K562 (cell line): Measurements from ENCODE around the gene COL26A1. TPM values are rescaled to one million over a fixed set of nuclear protein-coding genes. Genes with fewer than 3 reads are reported as not detected.

Source experiments
- ATAC-seq: fragments of 200-7000 bp; cut with Tn5 transposase; 3 replicates; pipeline ENCODE4 v1.9.1; 2020; ENCODE audit warnings: moderate library complexity
- BruUV-seq: library from RNA; stranded (reverse); fragments of 400-500 nt; replicated peaks from 2 replicates; lab custom pipeline; 2021; lab: Mats Ljungman, UMichigan
- CTCF ChIA-PET: fragments of 300-600 bp; formaldehyde crosslinking; extraction: SDS; loops from one replicate; lab custom pipeline; 2021; ENCODE audit warnings: low intra/inter-chr PET ratio; lab: Yijun Ruan, JAX
- POLR2A ChIA-PET: fragments of 300-600, 350-650 bp; sonication (Branson Sonifier 250); formaldehyde crosslinking; extraction: SDS; loops from one replicate; lab custom pipeline; 2021; ENCODE audit warnings: antibody characterized with exemption, inconsistent platforms; lab: Yijun Ruan, JAX
- DNase-seq, 4 experiments: peaks; one replicate each; pipeline versions ENCODE4 v3.0.0 to v3.0.0-alpha.2; 2011 to 2018; ENCODE audit warnings: low spot score in 3 of 4, mixed read lengths in 3 of 4; ENCODE audit errors: extremely low read depth in 1 of 4
- FAIRE-seq: peaks from 2 replicates; lab custom pipeline; 2011; peaks lifted over from hg19 to GRCh38; lab: Jason Lieb, UNC
- H2AFZ ChIP-seq: 2 replicates; pipeline ENCODE4 v1.6.0; 2011; ENCODE audit warnings: low read depth, low read length, control low read depth, inconsistent platforms
- H3K27ac ChIP-seq: fragments of 200-600 bp; 3 replicates; pipeline ENCODE4 v1.8.0; 2011; ENCODE audit warnings: low read depth, mild to moderate bottlenecking, control low read depth, inconsistent platforms, low read length, moderate library complexity, mixed read lengths; ENCODE audit errors: extremely low read depth
- H3K27me3 ChIP-seq, 2 experiments: fragments of 300-600 bp in 1 of 2; 2 replicates in 1 of 2; 3 replicates in 1 of 2; pipeline versions ENCODE4 v1.6.0 to v1.8.0; 2011; ENCODE audit warnings: inconsistent platforms in 2 of 2, low read length in 2 of 2, mild to moderate bottlenecking in 1 of 2, mixed read lengths in 1 of 2, moderate library complexity in 1 of 2; ENCODE audit not compliant: control insufficient read depth in 2 of 2, insufficient read depth in 2 of 2
- H3K36me3 ChIP-seq: fragments of 300-600 bp; 3 replicates; pipeline ENCODE4 v1.8.0; 2011; ENCODE audit warnings: mild to moderate bottlenecking, low read length, inconsistent platforms; ENCODE audit not compliant: control insufficient read depth, insufficient read depth
- H3K4me1 ChIP-seq, 2 experiments: fragments of 200-600 bp in 1 of 2; replicated peaks in 1 of 2; 2 replicates in 1 of 2; 3 replicates in 1 of 2; pipeline versions ENCODE4 v1.5.1 to v1.8.0; 2011; ENCODE audit warnings: inconsistent platforms in 2 of 2, low read length in 2 of 2, mild to moderate bottlenecking in 1 of 2, mixed read lengths in 1 of 2, moderate library complexity in 1 of 2; ENCODE audit not compliant: control insufficient read depth in 2 of 2, insufficient read depth in 2 of 2
- H3K4me2 ChIP-seq: 2 replicates; pipeline ENCODE4 v1.6.1; 2011; ENCODE audit warnings: low read length, control low read depth, inconsistent platforms, mixed read lengths; ENCODE audit not compliant: insufficient read depth
- H3K4me3 ChIP-seq: fragments of 200-600 bp; sonication (generic), shearing (Covaris generic); 2 replicates; pipeline ENCODE4 v1.5.1; 2016; ENCODE audit warnings: control low read depth, inconsistent platforms
- H3K79me2 ChIP-seq: fragments of 200-600 bp; 3 replicates; pipeline ENCODE4 v1.8.0; 2011; ENCODE audit warnings: low read length, inconsistent platforms; ENCODE audit not compliant: control insufficient read depth, insufficient read depth
- H3K9ac ChIP-seq, 2 experiments: 2 replicates each; pipeline versions ENCODE4 v1.6.0 to v1.6.1; 2011; ENCODE audit warnings: low read depth in 2 of 2, low read length in 2 of 2, control low read depth in 1 of 2, inconsistent platforms in 1 of 2, mild to moderate bottlenecking in 1 of 2, mixed read lengths in 1 of 2; ENCODE audit not compliant: insufficient read depth in 1 of 2
- H3K9me1 ChIP-seq: one replicate; pipeline ENCODE4 v1.6.0; 2011; ENCODE audit warnings: inconsistent platforms, mild to moderate bottlenecking, low read length, moderate library complexity; ENCODE audit not compliant: control insufficient read depth, insufficient read depth
- H3K9me3 ChIP-seq: replicated peaks from 2 replicates; pipeline ENCODE4 v1.5.1; 2011; ENCODE audit warnings: low read depth, low read length, inconsistent platforms; ENCODE audit not compliant: control insufficient read depth, insufficient read depth
- H4K20me1 ChIP-seq: replicated peaks from 2 replicates; pipeline ENCODE4 v1.6.1; 2011; ENCODE audit warnings: low read length, inconsistent platforms, mixed read lengths; ENCODE audit not compliant: control insufficient read depth, insufficient read depth
- PHF8 ChIP-seq: fragments of 200-600 bp; sonication (generic); IDR thresholded peaks from 2 replicates; pipeline ENCODE4 v1.6.1; 2012; ENCODE audit warnings: mixed run types, mild to moderate bottlenecking, inconsistent platforms, low read length, moderate library complexity, borderline replicate concordance
- TAF9B ChIP-seq: fragments of 450-650 bp; IDR thresholded peaks from 2 replicates; pipeline ENCODE4 v1.6.1; 2018; ENCODE audit warnings: mild to moderate bottlenecking; ENCODE audit not compliant: partially characterized antibody
- ZNF274 ChIP-seq: IDR thresholded peaks from 2 replicates; pipeline ENCODE4 v1.6.1; 2011; ENCODE audit warnings: low read depth, mild to moderate bottlenecking, low read length, moderate library complexity, borderline replicate concordance
- WGBS: fragments of 100-300 bp; shearing (Covaris generic); methylation state at CpG from one replicate; pipeline ENCODE4 v1.1.6; 2016; ENCODE audit warnings: low coverage, mixed read lengths; ENCODE audit not compliant: insufficient coverage; ENCODE audit errors: missing lambda C conversion rate; 5-methylcytosine and 5-hydroxymethylcytosine counted together
- in situ Hi-C: fragments of 300-500 bp; cut with MboI; formaldehyde crosslinking; loops from 4 replicates; pipeline ENCODE4 v1.15.0; 2018; ENCODE audit warnings: inconsistent platforms, mixed read lengths
- intact Hi-C: fragments of 100-400 bp; cut with micrococcal nuclease; formaldehyde crosslinking; loops from 2 replicates; pipeline ENCODE4 v1.14.2; 2022
- polyA plus RNA-seq, 8 experiments: library from polyadenylated mRNA; depleted of rRNA in 4 of 8; stranded (reverse) in 5 of 8; unstranded in 3 of 8; fragments of >200 nt; fragmentation: Nextera tagmentation in 2 of 8; fragmentation: Illumina TruSeq in 1 of 8; extraction: Ambion mirVana in 2 of 8; extraction: Trizol in 1 of 8; gene quantifications; 2 replicates each; pipeline versions ENCODE4 v1.2.1 to v1.2.3, GENCODE V29; 2011 to 2014; ENCODE audit warnings: inconsistent platforms in 1 of 8, missing spikeins in 1 of 8
- total RNA-seq, 7 experiments: library from RNA; depleted of rRNA in 6 of 7; stranded (reverse); fragments of >200 nt in 6 of 7; fragmentation: Illumina TruSeq in 2 of 7; extraction: Trizol in 2 of 7; gene quantifications; 2 replicates each; pipeline versions ENCODE4 v1.2.1 to v1.2.3, GENCODE V29; 2011 to 2021; ENCODE audit warnings: low replicate concordance in 1 of 7
- TF ChIP-seq, protein P1 (sequence below): fragments of 450-650 bp; IDR thresholded peaks from 2 replicates; pipeline ENCODE4 v1.7.1; 2018; ENCODE audit warnings: mild to moderate bottlenecking, low read depth; ENCODE audit not compliant: partially characterized antibody
- TF ChIP-seq, protein P2 (sequence below): fragments of 450-650 bp; IDR thresholded peaks from 2 replicates; pipeline ENCODE4 v1.6.1; 2018; ENCODE audit not compliant: partially characterized antibody
- TF ChIP-seq, protein P3 (sequence below): fragments of 250-450 bp; sonication (Bioruptor Pico); IDR thresholded peaks from 2 replicates; pipeline ENCODE4 v1.4.0; 2020; ENCODE audit warnings: mild to moderate bottlenecking, moderate library complexity
- TF ChIP-seq, protein P4 (sequence below): sonication (generic); formaldehyde crosslinking; IDR thresholded peaks from 2 replicates; pipeline ENCODE4 v1.8.1; 2022; ENCODE audit warnings: missing genetic modification reagents

The COL26A1 gene
- total and polyA plus RNA-seq, 9 of the 15 experiments (the other 6 are each of a cell fraction or from before 2014, with no cell fraction given) = 0.04 to 0.39 (median 0.07) TPM; not detected in 5

DNA sequence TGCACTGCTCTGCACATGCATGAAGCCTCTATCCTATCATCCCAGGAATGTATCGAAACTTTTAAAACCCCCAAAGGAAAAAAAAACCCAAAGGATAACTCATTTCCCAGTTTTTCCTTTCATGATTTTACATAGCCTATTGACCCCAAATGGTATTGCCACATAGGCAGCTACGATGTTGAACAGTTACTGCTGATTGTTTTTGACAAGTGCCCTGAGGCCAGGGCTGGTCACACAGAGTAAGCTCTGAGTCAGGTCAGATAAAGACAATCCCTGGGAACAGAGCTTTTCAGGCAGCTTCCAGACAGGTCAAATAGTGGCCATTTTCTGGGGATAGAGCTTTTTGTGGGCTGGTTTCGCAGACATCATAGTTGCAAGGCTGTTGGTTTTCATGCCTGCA is 214.3 kb downstream of the COL26A1 start:
- in situ Hi-C loops (no loop called here), intact Hi-C loops (no loop called here)
- WGBS = 6% methylated on average over 3 of the region's 3 CpGs
- Histone ChIP-seq H3K27ac (no peak overlapping the region), H3K9me1 (no peaks in the 10 kb centered on the region), H3K36me3 (no peaks in the 10 kb centered on the region), H3K79me2 (no peaks in the 10 kb centered on the region), H2AFZ (no peak overlapping the region), H3K27me3 (peaks cover 2 to 12% of the 10 kb centered on the region in 2 experiments; a peak in 3 of 5 replicates), H4K20me1 (no peaks in the 10 kb centered on the region), H3K4me2 (no peak overlapping the region), H3K9me3 (no peaks in the 10 kb centered on the region), H3K9ac (no peak overlapping the region), H3K4me1 (no peaks in the 10 kb centered on the region), H3K4me3 (no peak overlapping the region)
- FAIRE-seq = no peak
- ATAC-seq = no peak
- DNase-seq = no peak
- ChIA-PET POLR2A (no interaction called here), CTCF (no interaction called here)
- no TSS peak for BruUV-seq
- TF ChIP-seq, protein P1, sequence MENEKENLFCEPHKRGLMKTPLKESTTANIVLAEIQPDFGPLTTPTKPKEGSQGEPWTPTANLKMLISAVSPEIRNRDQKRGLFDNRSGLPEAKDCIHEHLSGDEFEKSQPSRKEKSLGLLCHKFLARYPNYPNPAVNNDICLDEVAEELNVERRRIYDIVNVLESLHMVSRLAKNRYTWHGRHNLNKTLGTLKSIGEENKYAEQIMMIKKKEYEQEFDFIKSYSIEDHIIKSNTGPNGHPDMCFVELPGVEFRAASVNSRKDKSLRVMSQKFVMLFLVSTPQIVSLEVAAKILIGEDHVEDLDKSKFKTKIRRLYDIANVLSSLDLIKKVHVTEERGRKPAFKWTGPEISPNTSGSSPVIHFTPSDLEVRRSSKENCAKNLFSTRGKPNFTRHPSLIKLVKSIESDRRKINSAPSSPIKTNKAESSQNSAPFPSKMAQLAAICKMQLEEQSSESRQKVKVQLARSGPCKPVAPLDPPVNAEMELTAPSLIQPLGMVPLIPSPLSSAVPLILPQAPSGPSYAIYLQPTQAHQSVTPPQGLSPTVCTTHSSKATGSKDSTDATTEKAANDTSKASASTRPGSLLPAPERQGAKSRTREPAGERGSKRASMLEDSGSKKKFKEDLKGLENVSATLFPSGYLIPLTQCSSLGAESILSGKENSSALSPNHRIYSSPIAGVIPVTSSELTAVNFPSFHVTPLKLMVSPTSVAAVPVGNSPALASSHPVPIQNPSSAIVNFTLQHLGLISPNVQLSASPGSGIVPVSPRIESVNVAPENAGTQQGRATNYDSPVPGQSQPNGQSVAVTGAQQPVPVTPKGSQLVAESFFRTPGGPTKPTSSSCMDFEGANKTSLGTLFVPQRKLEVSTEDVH = no peak
- TF ChIP-seq TAF9B (no peak), PHF8 (no peak), ZNF274 (no peak)
- TF ChIP-seq, protein P2, sequence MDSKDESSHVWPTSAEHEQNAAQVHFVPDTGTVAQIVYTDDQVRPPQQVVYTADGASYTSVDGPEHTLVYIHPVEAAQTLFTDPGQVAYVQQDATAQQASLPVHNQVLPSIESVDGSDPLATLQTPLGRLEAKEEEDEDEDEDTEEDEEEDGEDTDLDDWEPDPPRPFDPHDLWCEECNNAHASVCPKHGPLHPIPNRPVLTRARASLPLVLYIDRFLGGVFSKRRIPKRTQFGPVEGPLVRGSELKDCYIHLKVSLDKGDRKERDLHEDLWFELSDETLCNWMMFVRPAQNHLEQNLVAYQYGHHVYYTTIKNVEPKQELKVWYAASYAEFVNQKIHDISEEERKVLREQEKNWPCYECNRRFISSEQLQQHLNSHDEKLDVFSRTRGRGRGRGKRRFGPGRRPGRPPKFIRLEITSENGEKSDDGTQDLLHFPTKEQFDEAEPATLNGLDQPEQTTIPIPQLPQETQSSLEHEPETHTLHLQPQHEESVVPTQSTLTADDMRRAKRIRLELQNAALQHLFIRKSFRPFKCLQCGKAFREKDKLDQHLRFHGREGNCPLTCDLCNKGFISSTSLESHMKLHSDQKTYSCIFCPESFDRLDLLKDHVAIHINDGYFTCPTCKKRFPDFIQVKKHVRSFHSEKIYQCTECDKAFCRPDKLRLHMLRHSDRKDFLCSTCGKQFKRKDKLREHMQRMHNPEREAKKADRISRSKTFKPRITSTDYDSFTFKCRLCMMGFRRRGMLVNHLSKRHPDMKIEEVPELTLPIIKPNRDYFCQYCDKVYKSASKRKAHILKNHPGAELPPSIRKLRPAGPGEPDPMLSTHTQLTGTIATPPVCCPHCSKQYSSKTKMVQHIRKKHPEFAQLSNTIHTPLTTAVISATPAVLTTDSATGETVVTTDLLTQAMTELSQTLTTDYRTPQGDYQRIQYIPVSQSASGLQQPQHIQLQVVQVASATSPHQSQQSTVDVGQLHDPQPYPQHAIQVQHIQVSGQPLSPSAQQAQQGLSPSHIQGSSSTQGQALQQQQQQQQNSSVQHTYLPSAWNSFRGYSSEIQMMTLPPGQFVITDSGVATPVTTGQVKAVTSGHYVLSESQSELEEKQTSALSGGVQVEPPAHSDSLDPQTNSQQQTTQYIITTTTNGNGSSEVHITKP = no peak
- TF ChIP-seq, protein P3, sequence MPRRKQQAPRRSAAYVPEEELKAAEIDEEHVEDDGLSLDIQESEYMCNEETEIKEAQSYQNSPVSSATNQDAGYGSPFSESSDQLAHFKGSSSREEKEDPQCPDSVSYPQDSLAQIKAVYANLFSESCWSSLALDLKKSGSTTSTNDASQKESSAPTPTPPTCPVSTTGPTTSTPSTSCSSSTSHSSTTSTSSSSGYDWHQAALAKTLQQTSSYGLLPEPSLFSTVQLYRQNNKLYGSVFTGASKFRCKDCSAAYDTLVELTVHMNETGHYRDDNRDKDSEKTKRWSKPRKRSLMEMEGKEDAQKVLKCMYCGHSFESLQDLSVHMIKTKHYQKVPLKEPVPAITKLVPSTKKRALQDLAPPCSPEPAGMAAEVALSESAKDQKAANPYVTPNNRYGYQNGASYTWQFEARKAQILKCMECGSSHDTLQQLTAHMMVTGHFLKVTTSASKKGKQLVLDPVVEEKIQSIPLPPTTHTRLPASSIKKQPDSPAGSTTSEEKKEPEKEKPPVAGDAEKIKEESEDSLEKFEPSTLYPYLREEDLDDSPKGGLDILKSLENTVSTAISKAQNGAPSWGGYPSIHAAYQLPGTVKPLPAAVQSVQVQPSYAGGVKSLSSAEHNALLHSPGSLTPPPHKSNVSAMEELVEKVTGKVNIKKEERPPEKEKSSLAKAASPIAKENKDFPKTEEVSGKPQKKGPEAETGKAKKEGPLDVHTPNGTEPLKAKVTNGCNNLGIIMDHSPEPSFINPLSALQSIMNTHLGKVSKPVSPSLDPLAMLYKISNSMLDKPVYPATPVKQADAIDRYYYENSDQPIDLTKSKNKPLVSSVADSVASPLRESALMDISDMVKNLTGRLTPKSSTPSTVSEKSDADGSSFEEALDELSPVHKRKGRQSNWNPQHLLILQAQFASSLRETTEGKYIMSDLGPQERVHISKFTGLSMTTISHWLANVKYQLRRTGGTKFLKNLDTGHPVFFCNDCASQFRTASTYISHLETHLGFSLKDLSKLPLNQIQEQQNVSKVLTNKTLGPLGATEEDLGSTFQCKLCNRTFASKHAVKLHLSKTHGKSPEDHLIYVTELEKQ (CRISPR knock-in tag) = no peak
- TF ChIP-seq, protein P4, sequence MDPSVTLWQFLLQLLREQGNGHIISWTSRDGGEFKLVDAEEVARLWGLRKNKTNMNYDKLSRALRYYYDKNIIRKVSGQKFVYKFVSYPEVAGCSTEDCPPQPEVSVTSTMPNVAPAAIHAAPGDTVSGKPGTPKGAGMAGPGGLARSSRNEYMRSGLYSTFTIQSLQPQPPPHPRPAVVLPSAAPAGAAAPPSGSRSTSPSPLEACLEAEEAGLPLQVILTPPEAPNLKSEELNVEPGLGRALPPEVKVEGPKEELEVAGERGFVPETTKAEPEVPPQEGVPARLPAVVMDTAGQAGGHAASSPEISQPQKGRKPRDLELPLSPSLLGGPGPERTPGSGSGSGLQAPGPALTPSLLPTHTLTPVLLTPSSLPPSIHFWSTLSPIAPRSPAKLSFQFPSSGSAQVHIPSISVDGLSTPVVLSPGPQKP = no peak
